ENCODE measurements around the gene IL17D. TPM values are rescaled to one million over a fixed set of nuclear protein-coding genes. Genes with fewer than 3 reads are reported as not detected.
"Not testable (repeated sequence)": the region's sequence is repeated elsewhere in the genome, so short reads cannot be mapped to it uniquely, and the experiment has no call there.

The IL17D gene
- total and polyA plus RNA-seq, 2 donors (not counting 1 experiment from before 2014, with no cell fraction given) = 0.09 TPM; not detected in 1

GRCh38 chr13:20740021-20740420, 36.5 kb downstream of the IL17D start:
- H3K36me3 ChIP-seq (replicated peaks in 1 of 2; ENCODE audit: control extremely low read depth in 1 of 2, control insufficient read depth in 1 of 2, extremely low read depth in 1 of 2, insufficient read depth in 2 of 2, low read length in 1 of 2) = no peaks in the 10 kb centered on the region
- H3K4me3 Mint-ChIP-seq = no peak overlapping the region
- no peak overlapping the region for H3K4me2 ChIP-seq (replicated peaks; ENCODE audit: low read depth, low read length, poor library complexity, severe bottlenecking)
- WGBS (ENCODE audit: insufficient coverage) = 97% methylated on average over 22 of the region's 22 CpGs
- TF ChIP-seq CTCF (IDR thresholded peaks at IDR 0.05) (no peak), EZH2 (IDR thresholded peaks at IDR 0.05; ENCODE audit: borderline replicate concordance, insufficient read depth, low read depth, low read length, poor library complexity, severe bottlenecking) (no peak)
- H3K27ac Mint-ChIP-seq = no peak overlapping the region
- no peak overlapping the region for H3K4me3 ChIP-seq (ENCODE audit: control extremely low read depth in 1 of 5, extremely low read depth in 1 of 5, insufficient read depth in 1 of 5, low read depth in 2 of 5, low read length in 4 of 5)
- intact Hi-C loops (cut with micrococcal nuclease) = no loop called here
- no peaks in the 10 kb centered on the region for H3K4me1 ChIP-seq (ENCODE audit: control insufficient read depth in 2 of 2, insufficient read depth in 2 of 2, low read length in 2 of 2)
- no peak overlapping the region for H3K9ac ChIP-seq (ENCODE audit: low read length)
- H4K20me1 ChIP-seq (ENCODE audit: control insufficient read depth, insufficient read depth, low read length, poor library complexity, severe bottlenecking) = no peaks in the 10 kb centered on the region
- H3K9me3 Mint-ChIP-seq (ENCODE audit: insufficient read depth) = peaks cover 2% of the 10 kb centered on the region
- H3K4me1 Mint-ChIP-seq = no peaks in the 10 kb centered on the region
- no peaks in the 10 kb centered on the region for H3K27me3 Mint-ChIP-seq
- no peak for ATAC-seq (ENCODE audit: low read depth)
- no peaks in the 10 kb centered on the region for H3K27me3 ChIP-seq (replicated peaks in 1 of 4; ENCODE audit: control extremely low read depth in 1 of 4, control insufficient read depth in 3 of 4, insufficient read depth in 4 of 4, low read length in 3 of 4)
- H3K27ac ChIP-seq (ENCODE audit: low read length in 2 of 2) = no peak overlapping the region
- no peak for DNase-seq
- CTCF ChIA-PET = interaction anchor here (0.6 kb wide), 1 partner anchor 12 kb away, joined by 3 read pairs; no protein-coding TSS in a partner anchor
- POLR2A ChIA-PET = no interaction called here
- H3K9me3 ChIP-seq (ENCODE audit: control extremely low read depth in 1 of 3, control insufficient read depth in 2 of 3, insufficient read depth in 1 of 3, low read length in 2 of 3) = peaks cover 0 to 11% (median 0%) of the 10 kb centered on the region in 3 donors
- H2AFZ ChIP-seq (ENCODE audit: insufficient read depth, low read depth, low read length, poor library complexity, severe bottlenecking) = no peak overlapping the region
- H3K79me2 ChIP-seq (ENCODE audit: control insufficient read depth, insufficient read depth, low read length) = no peaks in the 10 kb centered on the region

- H3K4me2 ChIP-seq (replicated peaks; ENCODE audit: low read depth, low read length, poor library complexity, severe bottlenecking); H3K9me3 Mint-ChIP-seq (ENCODE audit: insufficient read depth); H3K27ac ChIP-seq (ENCODE audit: low read length in 2 of 2); H3K27me3 Mint-ChIP-seq; H3K4me3 ChIP-seq (ENCODE audit: control extremely low read depth in 1 of 5, extremely low read depth in 1 of 5, insufficient read depth in 1 of 5, low read depth in 2 of 5, low read length in 4 of 5); H3K9ac ChIP-seq (ENCODE audit: low read length); H3K4me3 Mint-ChIP-seq; H3K27ac Mint-ChIP-seq; H4K20me1 ChIP-seq (ENCODE audit: control insufficient read depth, insufficient read depth, low read length, poor library complexity, severe bottlenecking); ATAC-seq (ENCODE audit: low read depth); CTCF ChIA-PET; H2AFZ ChIP-seq (ENCODE audit: insufficient read depth, low read depth, low read length, poor library complexity, severe bottlenecking); intact Hi-C loops (cut with micrococcal nuclease); POLR2A ChIA-PET; H3K79me2 ChIP-seq (ENCODE audit: control insufficient read depth, insufficient read depth, low read length); H3K27me3 ChIP-seq (replicated peaks in 1 of 4; ENCODE audit: control extremely low read depth in 1 of 4, control insufficient read depth in 3 of 4, insufficient read depth in 4 of 4, low read length in 3 of 4); H3K4me1 Mint-ChIP-seq; DNase-seq; H3K36me3 ChIP-seq (replicated peaks in 1 of 2; ENCODE audit: control extremely low read depth in 1 of 2, control insufficient read depth in 1 of 2, extremely low read depth in 1 of 2, insufficient read depth in 2 of 2, low read length in 1 of 2); H3K4me1 ChIP-seq (ENCODE audit: control insufficient read depth in 2 of 2, insufficient read depth in 2 of 2, low read length in 2 of 2): not testable (repeated sequence)
- peaks cover 0 to 20% (median 1%) of the 10 kb centered on the region in 3 donors for H3K9me3 ChIP-seq (ENCODE audit: control extremely low read depth in 1 of 3, control insufficient read depth in 2 of 3, insufficient read depth in 1 of 3, low read length in 2 of 3)
- no CpG with 5 or more reads among the region's 4 CpGs for WGBS (ENCODE audit: insufficient coverage)
Observed at GRCh38 chr13:20743830-20744404, 40.4 kb downstream of the IL17D start.
